SU-DHL-6 (cell line): ENCODE data around the gene ACY1.

Experiments used
- EZH2phosphoT487 ChIP-seq: fragments of 200-600 bp; sonication (generic), shearing (Covaris generic); conservative IDR thresholded peaks from 2 replicates; pipeline ENCODE4 v1.6.1; 2018; ENCODE audit warnings: mild to moderate bottlenecking, antibody characterized with exemption, low read length, moderate library complexity, mixed read lengths
- TF ChIP-seq, protein P1 (sequence below): fragments of 200-600 bp; sonication (generic); IDR thresholded peaks from one replicate; pipeline ENCODE4 v1.5.1; 2017; ENCODE audit warnings: antibody characterized with exemption, mild to moderate bottlenecking, low read length, moderate library complexity; ENCODE audit not compliant: insufficient read depth, poor library complexity, severe bottlenecking

DNA sequence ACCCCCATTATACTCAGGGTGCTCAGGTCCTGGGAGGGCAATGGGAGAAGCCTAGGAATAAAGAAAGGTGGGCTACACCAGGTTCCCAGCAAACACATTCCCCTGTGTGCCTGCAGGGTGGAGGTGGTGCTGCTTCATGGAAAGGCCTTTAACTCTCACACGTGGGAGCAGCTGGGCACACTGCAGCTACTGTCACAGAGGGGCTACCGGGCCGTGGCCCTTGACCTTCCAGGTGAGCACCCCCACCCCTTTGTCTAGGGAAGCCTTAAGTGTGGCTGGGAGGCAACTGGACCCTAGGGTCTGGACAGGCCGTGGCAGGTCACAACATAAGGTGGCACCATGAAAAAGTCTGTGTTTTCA, 5.2 kb upstream of the ACY1 start:
- TF ChIP-seq, protein P1, sequence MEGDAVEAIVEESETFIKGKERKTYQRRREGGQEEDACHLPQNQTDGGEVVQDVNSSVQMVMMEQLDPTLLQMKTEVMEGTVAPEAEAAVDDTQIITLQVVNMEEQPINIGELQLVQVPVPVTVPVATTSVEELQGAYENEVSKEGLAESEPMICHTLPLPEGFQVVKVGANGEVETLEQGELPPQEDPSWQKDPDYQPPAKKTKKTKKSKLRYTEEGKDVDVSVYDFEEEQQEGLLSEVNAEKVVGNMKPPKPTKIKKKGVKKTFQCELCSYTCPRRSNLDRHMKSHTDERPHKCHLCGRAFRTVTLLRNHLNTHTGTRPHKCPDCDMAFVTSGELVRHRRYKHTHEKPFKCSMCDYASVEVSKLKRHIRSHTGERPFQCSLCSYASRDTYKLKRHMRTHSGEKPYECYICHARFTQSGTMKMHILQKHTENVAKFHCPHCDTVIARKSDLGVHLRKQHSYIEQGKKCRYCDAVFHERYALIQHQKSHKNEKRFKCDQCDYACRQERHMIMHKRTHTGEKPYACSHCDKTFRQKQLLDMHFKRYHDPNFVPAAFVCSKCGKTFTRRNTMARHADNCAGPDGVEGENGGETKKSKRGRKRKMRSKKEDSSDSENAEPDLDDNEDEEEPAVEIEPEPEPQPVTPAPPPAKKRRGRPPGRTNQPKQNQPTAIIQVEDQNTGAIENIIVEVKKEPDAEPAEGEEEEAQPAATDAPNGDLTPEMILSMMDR: no peak
- no peak for TF ChIP-seq EZH2phosphoT487
